Right atrium auricular region (tissue), 2 donors: ENCODE data around the gene TNS3. TPM values are rescaled to one million over a fixed set of nuclear protein-coding genes. Genes with fewer than 3 reads are reported as not detected.

Experiments used
- DNase-seq: peaks from one replicate; pipeline ENCODE4 v3.0.0-alpha.2; 2019; ENCODE audit warnings: low spot score
- H3K27ac ChIP-seq, 2 donors: fragments of 200-600 bp; sonication (generic); 1 replicate in 1 of 2; 2 replicates in 1 of 2; pipeline ENCODE4 v1.5.1; 2016 to 2019
- H3K27me3 ChIP-seq, 2 donors: fragments of 200-600 bp; sonication (generic); one replicate each; pipeline versions ENCODE4 v1.5.1 to v1.6.0; 2017 to 2019
- H3K36me3 ChIP-seq: fragments of 200-600 bp; sonication (generic); one replicate; pipeline ENCODE4 v1.5.1; 2016
- H3K4me1 ChIP-seq, 2 donors: fragments of 200-600 bp; sonication (generic); one replicate each; pipeline versions ENCODE4 v1.5.1 to v1.6.0; 2017 to 2019
- H3K4me3 ChIP-seq, 2 donors: fragments of 200-600 bp; sonication (generic); 1 replicate in 1 of 2; 2 replicates in 1 of 2; pipeline ENCODE4 v1.5.1; 2017 to 2019; ENCODE audit warnings: mild to moderate bottlenecking in 1 of 2, moderate library complexity in 1 of 2
- H3K9me3 ChIP-seq, 2 donors: fragments of 200-600 bp; sonication (generic); one replicate each; pipeline ENCODE4 v1.5.1; 2019
- CTCF ChIP-seq, 2 donors: fragments of 200-600 bp; sonication (generic); IDR thresholded peaks; one replicate each; pipeline ENCODE4 v1.5.1; 2019; ENCODE audit warnings: antibody characterized with exemption in 2 of 2
- total RNA-seq, 2 donors: library from RNA; depleted of rRNA; stranded (reverse); fragments of >200 nt; gene quantifications; one replicate each; pipeline ENCODE4 v1.1.0, GENCODE V29; 2016

TNS3 gene
- total RNA-seq, 2 donors from 2014 or later, result 39.7 to 44.4 TPM

- H3K27me3 ChIP-seq, result no peaks in the 10 kb centered on the region
- H3K4me1 ChIP-seq, result peaks cover 0 to 77% of the 10 kb centered on the region in 2 donors
- DNase-seq, result no peak
- H3K27ac ChIP-seq, result peak overlapping the region; percentile 76 to 96
- H3K4me3 ChIP-seq, result no peak overlapping the region
- no peaks in the 10 kb centered on the region for H3K36me3 ChIP-seq
- no peaks in the 10 kb centered on the region for H3K9me3 ChIP-seq
- no peak for TF ChIP-seq CTCF (IDR thresholded peaks at IDR 0.05)
Measured at GRCh38 chr7:47333554-47333887, 248.4 kb downstream of the TNS3 start.

- H3K9me3 ChIP-seq, result no peaks in the 10 kb centered on the region
- H3K27ac ChIP-seq, result peak overlapping the region; percentile 76 to 96
- TF ChIP-seq CTCF (IDR thresholded peaks at IDR 0.05), result no peak
- peak; percentile 34 for DNase-seq
- no peak overlapping the region for H3K4me3 ChIP-seq
- no peaks in the 10 kb centered on the region for H3K27me3 ChIP-seq
- peaks cover 0 to 83% of the 10 kb centered on the region in 2 donors for H3K4me1 ChIP-seq
- no peaks in the 10 kb centered on the region for H3K36me3 ChIP-seq
Measured at GRCh38 chr7:47332681-47333553, 249.0 kb downstream of the TNS3 start.

- H3K27me3 ChIP-seq, result no peaks in the 10 kb centered on the region
- DNase-seq, result no peak
- no peak for TF ChIP-seq CTCF (IDR thresholded peaks at IDR 0.05)
- peaks cover 0 to 87% of the 10 kb centered on the region in 2 donors for H3K4me1 ChIP-seq
- no peak overlapping the region for H3K4me3 ChIP-seq
- no peaks in the 10 kb centered on the region for H3K9me3 ChIP-seq
- H3K27ac ChIP-seq, result peak overlapping the region; percentile 76 to 96
- no peaks in the 10 kb centered on the region for H3K36me3 ChIP-seq
Measured at GRCh38 chr7:47332213-47332612, 249.7 kb downstream of the TNS3 start.

GRCh38 chr7:47331179-47331565 lies 250.7 kb downstream of the TNS3 start:
- no peaks in the 10 kb centered on the region for H3K9me3 ChIP-seq
- no peaks in the 10 kb centered on the region for H3K27me3 ChIP-seq
- H3K4me1 ChIP-seq, result peaks cover 0 to 85% of the 10 kb centered on the region in 2 donors
- peak overlapping the region; percentile 76 to 96 for H3K27ac ChIP-seq
- no peak for TF ChIP-seq CTCF (IDR thresholded peaks at IDR 0.05)
- no peak overlapping the region for H3K4me3 ChIP-seq
- H3K36me3 ChIP-seq, result no peaks in the 10 kb centered on the region
- peak; percentile 55 for DNase-seq

GRCh38 chr7:47330561-47331178 lies 251.2 kb downstream of the TNS3 start:
- Histone ChIP-seq H3K27me3 (no peaks in the 10 kb centered on the region), H3K27ac (peak overlapping the region; percentile 76 to 96), H3K9me3 (no peaks in the 10 kb centered on the region), H3K4me1 (peaks cover 0 to 82% of the 10 kb centered on the region in 2 donors), H3K36me3 (no peaks in the 10 kb centered on the region), H3K4me3 (no peak overlapping the region)
- no peak for TF ChIP-seq CTCF (IDR thresholded peaks at IDR 0.05)
- DNase-seq, result peak; percentile 38
